GM12865 (cell line): ENCODE data around the gene LY86.
A peak's percentile ranks its signal among the peaks of the same experiment; 100 is the strongest.

Source experiments
- DNase-seq: peaks from one replicate; pipeline ENCODE4 v3.0.0; 2010; ENCODE audit warnings: low read depth
- H3K4me3 ChIP-seq: 2 replicates; pipeline ENCODE4 v1.5.1; 2011; ENCODE audit warnings: mild to moderate bottlenecking, low read depth, low read length, control low read depth
- CTCF ChIP-seq: IDR thresholded peaks from 2 replicates; pipeline ENCODE4 v1.5.1; 2011; ENCODE audit warnings: low read length, control low read depth, low read depth, inconsistent platforms; ENCODE audit not compliant: insufficient read depth; ENCODE audit errors: missing control alignments

The LY86 gene

DNA sequence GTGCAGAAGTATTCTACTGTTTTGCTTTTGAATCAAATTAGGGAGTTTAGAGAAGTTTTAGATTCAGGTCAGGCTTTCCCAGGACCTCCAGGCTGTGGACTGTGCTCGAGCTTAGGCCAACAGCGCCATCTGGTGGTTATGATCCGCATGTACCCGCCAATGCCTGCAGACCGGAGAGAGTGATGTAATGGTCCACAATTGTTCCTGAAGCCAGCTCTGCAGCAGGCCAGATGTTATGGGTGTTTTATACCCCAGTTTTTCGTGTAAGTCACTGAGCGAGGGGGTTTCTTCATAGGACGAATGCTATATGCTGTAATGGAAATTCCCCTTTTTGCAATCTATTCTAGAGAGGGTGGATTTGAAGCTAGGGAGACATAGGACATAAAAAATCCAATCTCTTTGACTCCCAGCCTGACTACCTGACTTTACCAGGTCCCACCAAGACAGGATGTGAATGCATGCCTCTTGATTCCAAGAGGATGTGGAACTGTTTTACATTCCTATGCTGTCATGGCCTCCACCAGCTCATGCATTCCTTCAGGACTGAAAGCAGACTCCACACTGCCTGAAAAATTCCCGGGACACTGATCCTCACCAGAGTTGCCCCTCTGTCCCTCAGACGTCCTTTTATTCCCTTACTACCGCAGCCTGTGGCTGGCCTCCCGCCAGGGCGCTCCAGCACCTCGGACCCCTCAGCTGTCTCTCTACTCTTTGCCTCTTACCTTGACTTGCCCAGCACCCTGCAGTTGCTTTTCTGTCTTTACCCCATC is 41.2 kb upstream of the LY86 start:
- H3K4me3 ChIP-seq = peak overlapping the region; percentile 54
- DNase-seq = peak; percentile 93
- peak; percentile 85 for TF ChIP-seq CTCF

DNA sequence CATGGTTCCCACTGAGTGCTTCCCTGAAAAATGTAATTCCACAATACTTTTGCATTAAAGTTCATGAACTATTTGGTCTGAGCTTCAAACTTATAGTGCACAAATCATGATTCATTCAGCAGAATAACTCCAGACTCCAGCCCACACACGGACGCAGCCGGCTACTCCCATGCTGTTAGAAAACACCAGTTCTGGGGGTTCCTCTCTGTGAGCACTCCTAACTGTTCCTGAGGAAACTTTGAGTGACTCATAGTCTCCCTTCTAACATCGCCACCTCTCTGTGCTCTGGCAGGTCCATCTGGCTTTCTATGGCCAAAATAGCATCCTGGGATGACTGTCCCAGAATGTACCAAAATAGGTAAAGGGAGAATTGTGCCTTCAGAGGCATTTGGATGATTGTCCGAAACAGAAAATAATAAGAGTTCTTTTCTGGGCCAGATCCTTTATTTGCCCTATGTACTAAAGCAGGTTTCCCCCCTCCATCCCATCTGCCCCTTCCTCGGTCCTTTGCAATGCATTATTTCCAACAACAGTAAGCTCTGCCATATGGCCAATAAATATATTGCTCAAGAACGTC is 32.3 kb upstream of the LY86 start:
- no peak overlapping the region for H3K4me3 ChIP-seq
- no peak for TF ChIP-seq CTCF
- DNase-seq = no peak

DNA sequence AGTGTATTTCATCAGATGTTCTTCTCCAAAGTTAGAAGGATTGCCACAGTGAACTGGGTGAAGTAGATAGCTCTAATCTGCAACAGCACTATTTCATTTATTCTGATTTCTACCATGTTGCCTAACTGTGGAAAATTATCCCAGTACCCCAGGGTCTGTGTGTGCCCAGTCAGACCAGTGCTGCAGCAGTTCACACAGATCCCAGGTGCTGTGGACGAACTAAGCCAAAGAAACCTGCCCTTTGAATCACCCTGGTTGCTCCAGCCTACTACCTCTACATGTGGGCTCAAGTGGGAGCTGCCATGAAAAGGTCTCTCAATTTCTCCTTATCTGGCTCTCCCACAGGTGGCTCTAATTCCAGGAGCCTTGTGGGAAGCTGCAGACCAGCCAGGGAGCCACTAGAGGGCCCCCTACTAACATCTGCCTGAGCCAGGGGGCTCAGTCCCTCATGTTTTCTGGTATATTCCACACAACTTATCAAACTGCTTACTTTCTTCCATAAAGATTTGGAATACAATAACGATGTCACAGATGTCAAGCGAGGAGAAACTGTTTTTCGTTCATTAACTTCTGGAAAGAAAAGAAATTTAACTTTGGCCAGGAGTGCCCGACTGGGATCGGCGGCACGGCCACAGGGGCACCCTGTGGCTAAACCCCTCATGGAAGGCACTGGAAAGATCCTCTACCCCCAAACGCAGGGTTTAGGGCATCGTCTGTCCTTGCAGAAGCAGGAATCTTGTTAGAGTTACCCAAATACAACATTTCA is 31.6 kb upstream of the LY86 start:
- DNase-seq = peak; percentile 73
- TF ChIP-seq CTCF = peak; percentile 84
- no peak overlapping the region for H3K4me3 ChIP-seq

GRCh38 chr6:6557504-6557839 is 31.0 kb upstream of the LY86 start:
- H3K4me3 ChIP-seq = no peak overlapping the region
- no peak for DNase-seq
- TF ChIP-seq CTCF = no peak

GRCh38 chr6:6557886-6558285 is 30.6 kb upstream of the LY86 start:
- TF ChIP-seq CTCF = no peak
- H3K4me3 ChIP-seq = no peak overlapping the region
- no peak for DNase-seq

GRCh38 chr6:6559994-6560570 is 28.4 kb upstream of the LY86 start:
- TF ChIP-seq CTCF = no peak
- H3K4me3 ChIP-seq = no peak overlapping the region
- no peak for DNase-seq
